Naive thymus-derived CD8-positive, alpha-beta T cell (primary cell): ENCODE data around the gene SLC2A6. TPM values are rescaled to one million over a fixed set of nuclear protein-coding genes. Genes with fewer than 3 reads are reported as not detected.
A peak's percentile ranks its signal among the peaks of the same experiment; 100 is the strongest.

Source experiments
- ATAC-seq, 2 donors: fragments of 150-1000 bp; cut with Tn5 transposase in 1 of 2; sonication (Bioruptor Pico), chemical (Tn5 transposase) in 1 of 2; 1 replicate in 1 of 2; 2 replicates in 1 of 2; pipeline ENCODE4 v1.10.0; 2021; ENCODE audit warnings: mild to moderate bottlenecking in 2 of 2, moderate library complexity in 2 of 2
- POLR2A ChIA-PET: fragments of 350-600 bp; sonication (Branson Sonifier 250); formaldehyde crosslinking; loops from one replicate; lab custom pipeline; 2021; ENCODE audit warnings: antibody characterized with exemption; lab: Charles Lee
- DNase-seq, 10 donors: peaks; one replicate each; pipeline versions ENCODE4 v3.0.0 to v3.0.0-alpha.2; 2020 to 2022
- H3K27ac Mint-ChIP-seq, 10 donors: one replicate each; pipeline ENCODE4 v1.8.0; 2020 to 2022; ENCODE audit warnings: mild to moderate bottlenecking in 10 of 10, mixed read lengths in 10 of 10, moderate library complexity in 4 of 10, inconsistent platforms in 1 of 10
- H3K27me3 Mint-ChIP-seq, 5 donors: one replicate each; pipeline ENCODE4 v1.8.0; 2021 to 2022; ENCODE audit warnings: mixed read lengths in 5 of 5
- H3K36me3 Mint-ChIP-seq, 3 donors: one replicate each; pipeline ENCODE4 v1.8.0; 2020 to 2022; ENCODE audit warnings: mixed read lengths in 3 of 3, mild to moderate bottlenecking in 2 of 3, inconsistent platforms in 1 of 3
- H3K4me1 Mint-ChIP-seq, 4 donors: one replicate each; pipeline ENCODE4 v1.8.0; 2021 to 2022; ENCODE audit warnings: mixed read lengths in 4 of 4
- H3K4me3 Mint-ChIP-seq, 10 donors: one replicate each; pipeline ENCODE4 v1.8.0; 2020 to 2022; ENCODE audit warnings: mild to moderate bottlenecking in 10 of 10, mixed read lengths in 10 of 10, moderate library complexity in 6 of 10, inconsistent platforms in 1 of 10
- H3K9me3 Mint-ChIP-seq, 9 donors: one replicate each; pipeline ENCODE4 v1.8.0; 2020 to 2022; ENCODE audit warnings: mixed read lengths in 9 of 9, mild to moderate bottlenecking in 3 of 9, inconsistent platforms in 1 of 9, moderate library complexity in 1 of 9
- polyA plus RNA-seq, 3 donors: library from polyadenylated mRNA; unstranded; fragments of 300-500 nt; fragmentation: Illumina TruSeq; gene quantifications; one replicate each; pipeline ENCODE4 v1.2.3, GENCODE V29; 2021
- total RNA-seq, 8 experiments: library from RNA in 2 of 8; stranded (reverse) in 2 of 8; gene quantifications; one replicate each; pipeline ENCODE4 v1.2.3 and lab custom pipeline; 2021 to 2026

Gene SLC2A6
- total and polyA plus RNA-seq, 5 experiments from 2014 or later: 4.0 to 8.7 (median 6.0) TPM

- no peak for ATAC-seq
- Mint-ChIP-seq H3K27ac (no peak overlapping the region), H3K4me1 (no peaks in the 10 kb centered on the region), H3K9me3 (no peaks in the 10 kb centered on the region), H3K36me3 (no peaks in the 10 kb centered on the region), H3K4me3 (no peak overlapping the region), H3K27me3 (peaks cover 0 to 2% (median 0%) of the 10 kb centered on the region in 5 donors)
- peak in 1 of 10 donors; percentile 51 for DNase-seq
- POLR2A ChIA-PET: interaction anchor here (0.9 kb wide), 1 partner anchor 17 kb away, joined by 8 read pairs; no protein-coding TSS in a partner anchor
Observed at GRCh38 chr9:133492061-133493021, 13.4 kb upstream of the SLC2A6 start.

DNA sequence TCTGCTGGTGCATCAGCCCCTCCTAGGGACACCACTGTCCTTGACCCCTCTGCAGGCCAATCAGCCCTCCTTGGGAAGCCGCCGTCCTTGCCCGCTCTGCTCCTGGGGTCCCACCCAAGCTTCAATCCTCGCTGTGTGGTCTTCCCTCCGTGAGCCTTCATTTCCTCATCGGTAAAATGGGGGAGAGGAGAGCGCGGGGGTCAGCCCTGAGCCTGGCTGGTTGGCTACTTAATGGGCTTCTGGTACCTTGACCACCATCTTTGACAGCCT lies 12.7 kb upstream of the SLC2A6 start:
- no peak for DNase-seq
- no peak for ATAC-seq
- no peak overlapping the region for H3K27ac Mint-ChIP-seq
- H3K9me3 Mint-ChIP-seq: no peaks in the 10 kb centered on the region
- peaks cover 0 to under 1% (median 0%) of the 10 kb centered on the region in 4 donors for H3K4me1 Mint-ChIP-seq
- no peak overlapping the region for H3K4me3 Mint-ChIP-seq
- peaks cover 0 to 2% (median 0%) of the 10 kb centered on the region in 5 donors for H3K27me3 Mint-ChIP-seq
- POLR2A ChIA-PET: interaction anchor here (0.9 kb wide), 1 partner anchor 18 kb away, joined by 8 read pairs; no protein-coding TSS in a partner anchor
- no peaks in the 10 kb centered on the region for H3K36me3 Mint-ChIP-seq

DNA sequence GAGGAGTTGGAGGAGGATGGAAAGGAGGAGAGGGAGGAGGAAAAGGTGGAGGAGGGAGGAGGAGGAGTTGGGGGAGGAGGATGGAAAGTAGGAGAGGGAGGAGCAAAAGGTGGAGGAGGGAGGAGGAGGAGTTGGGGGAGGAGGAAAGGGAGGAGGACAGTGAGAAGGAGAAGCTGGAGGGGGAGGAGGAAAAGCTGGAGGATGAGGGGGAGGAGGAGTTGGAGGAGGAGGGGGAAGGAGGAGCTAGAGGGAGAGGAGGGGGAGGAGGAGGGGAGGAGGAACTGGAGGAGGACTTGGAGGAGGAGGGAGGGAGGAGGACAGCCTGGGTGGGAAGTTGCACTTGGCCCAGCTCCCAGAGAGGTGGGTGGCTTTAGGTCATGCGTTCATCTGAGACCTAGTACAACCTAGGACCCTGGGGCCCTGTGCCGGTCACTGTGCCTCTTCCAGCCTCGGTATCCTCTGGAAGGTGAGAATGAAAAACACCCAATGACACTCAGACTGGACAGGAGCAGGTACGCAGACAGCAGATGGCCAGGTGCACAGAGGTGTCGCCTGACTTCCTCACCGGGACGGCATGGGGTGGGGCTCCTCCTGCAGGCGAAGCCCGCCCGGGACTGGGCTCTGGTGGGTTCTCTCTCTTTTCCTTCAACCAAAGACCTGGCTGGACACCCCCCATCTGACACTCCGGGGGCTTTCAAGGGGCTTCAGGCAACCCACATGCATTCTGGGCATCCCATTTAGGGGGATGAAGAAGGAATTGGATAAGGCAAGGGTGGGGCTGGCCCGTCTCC lies 12.2 kb upstream of the SLC2A6 start:
- Mint-ChIP-seq H3K4me3 (no peak overlapping the region), H3K27ac (no peak overlapping the region), H3K36me3 (no peaks in the 10 kb centered on the region), H3K4me1 (peaks cover 2 to 6% (median 4%) of the 10 kb centered on the region in 4 donors), H3K27me3 (peaks cover 0 to 2% (median 0%) of the 10 kb centered on the region in 5 donors), H3K9me3 (no peaks in the 10 kb centered on the region)
- no peak for ATAC-seq
- DNase-seq: no peak
- POLR2A ChIA-PET: interaction anchor here (0.7 to 0.9 kb wide), 2 partner anchors 18 to 358 kb away, joined by 4 to 8 read pairs; no protein-coding TSS in a partner anchor

DNA sequence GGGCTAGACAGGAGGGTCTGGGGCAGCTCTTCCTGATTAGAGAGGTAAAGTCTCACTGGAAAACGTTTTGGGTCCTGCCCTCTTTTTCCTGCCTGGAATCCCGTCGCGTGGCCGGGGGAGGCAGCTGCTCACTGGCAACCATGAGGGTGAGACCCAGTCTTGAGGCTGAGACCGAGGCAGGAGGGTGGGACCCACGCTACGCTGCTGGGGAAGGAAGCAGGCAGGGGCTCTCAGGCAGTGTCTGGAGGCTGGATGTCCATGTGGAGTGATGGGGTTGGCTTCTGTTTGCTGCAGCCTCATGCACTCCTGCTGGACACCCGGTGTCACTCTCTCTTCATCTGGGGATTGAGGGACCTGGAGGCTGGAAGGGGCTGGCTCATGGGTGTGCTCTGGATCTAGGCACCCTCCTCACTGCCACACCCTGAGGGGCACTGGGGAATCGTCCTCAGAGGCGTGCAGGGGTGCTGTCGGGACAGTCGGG lies 11.3 kb upstream of the SLC2A6 start:
- no peak for ATAC-seq
- POLR2A ChIA-PET: no interaction called here
- DNase-seq: peak in 1 of 10 donors; percentile 60
- H3K36me3 Mint-ChIP-seq: no peaks in the 10 kb centered on the region
- peaks cover 0 to 2% (median 0%) of the 10 kb centered on the region in 5 donors for H3K27me3 Mint-ChIP-seq
- H3K4me3 Mint-ChIP-seq: no peak overlapping the region
- H3K27ac Mint-ChIP-seq: peak overlapping the region in 1 of 10 donors; percentile 71
- H3K9me3 Mint-ChIP-seq: no peaks in the 10 kb centered on the region
- H3K4me1 Mint-ChIP-seq: peaks cover 2 to 8% (median 6%) of the 10 kb centered on the region in 4 donors

DNA sequence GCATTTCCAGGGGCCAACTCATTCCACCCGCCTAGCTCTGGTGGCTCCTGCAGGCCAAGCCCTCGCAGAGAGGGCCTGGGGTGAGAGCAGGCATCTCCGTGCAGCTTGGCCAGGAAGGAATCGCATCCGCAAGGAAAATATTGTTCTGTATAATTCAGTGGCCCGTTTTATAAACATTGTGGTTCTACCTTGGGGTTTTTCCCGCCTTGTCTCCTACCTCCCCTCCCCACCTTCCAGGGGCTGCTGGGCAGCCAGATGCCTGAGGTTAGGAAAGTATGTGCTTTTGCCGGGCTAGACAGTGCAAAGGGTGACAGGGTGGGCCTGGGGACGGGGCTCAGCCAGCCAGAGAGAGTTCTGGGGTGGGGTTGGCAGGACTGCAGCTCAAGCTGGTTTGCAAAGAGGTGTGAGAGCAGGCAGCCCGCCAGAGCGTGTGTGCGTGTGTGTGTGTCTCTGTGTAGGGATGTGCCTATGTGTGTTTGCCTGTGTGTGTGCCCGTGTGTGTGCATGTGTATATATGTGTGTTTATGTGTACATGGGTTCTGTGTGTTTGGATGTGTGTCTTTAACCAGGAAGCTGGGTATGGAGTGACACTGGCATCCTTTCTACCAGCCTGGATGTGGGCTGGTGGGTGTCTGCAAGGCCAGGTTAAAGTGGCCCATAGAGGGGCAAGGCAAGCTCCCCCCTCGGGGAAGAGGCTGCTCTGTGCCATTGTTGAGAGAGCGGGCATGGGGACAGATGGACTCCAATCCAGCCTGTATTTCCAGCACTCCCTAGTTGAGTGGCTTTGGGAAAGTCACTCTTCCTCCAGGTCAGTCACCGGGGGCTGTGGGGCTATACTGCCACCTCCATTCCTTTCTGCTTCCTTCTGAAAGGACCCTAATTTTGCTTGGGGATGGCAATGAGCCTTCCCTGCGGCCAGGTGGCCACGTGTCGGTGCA lies 10.6 kb upstream of the SLC2A6 start:
- POLR2A ChIA-PET: no interaction called here

DNA sequence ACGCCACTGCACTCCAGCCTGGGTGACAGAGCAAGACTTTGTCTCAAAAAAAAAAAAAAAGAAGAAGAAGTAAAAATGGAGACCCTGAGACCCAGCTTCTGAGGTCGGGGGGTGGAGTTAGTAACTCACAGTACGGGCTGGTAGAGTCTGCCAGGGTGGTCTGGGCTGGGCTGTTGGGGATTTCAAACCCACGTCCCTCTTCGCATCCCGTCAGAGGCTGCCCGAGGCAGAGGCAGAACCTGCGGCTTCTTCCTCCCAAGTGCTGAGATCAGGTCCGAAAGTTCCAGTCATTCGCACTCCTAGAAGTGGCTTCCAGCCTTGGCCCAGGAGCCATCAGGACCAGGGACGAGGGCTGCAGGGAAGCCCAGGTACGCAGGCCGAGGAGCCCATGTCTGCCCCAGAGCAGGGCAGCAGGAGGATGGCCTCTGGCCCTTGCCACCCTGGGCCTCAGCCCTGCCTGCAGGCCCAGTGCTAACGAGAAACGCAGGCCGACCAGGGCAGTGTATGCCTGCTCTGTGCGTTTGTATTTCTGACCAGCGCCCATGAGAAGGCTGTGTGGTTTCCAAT lies 9.9 kb upstream of the SLC2A6 start:
- POLR2A ChIA-PET: no interaction called here
- DNase-seq (no peak), ATAC-seq (no peak)
- H3K27me3 Mint-ChIP-seq: peaks cover 0 to 2% (median 0%) of the 10 kb centered on the region in 5 donors
- H3K4me3 Mint-ChIP-seq: no peak overlapping the region
- peaks cover 2 to 8% (median 6%) of the 10 kb centered on the region in 4 donors for H3K4me1 Mint-ChIP-seq
- H3K36me3 Mint-ChIP-seq: no peaks in the 10 kb centered on the region
- H3K27ac Mint-ChIP-seq: no peak overlapping the region
- H3K9me3 Mint-ChIP-seq: no peaks in the 10 kb centered on the region

More for the DNA sequence above, 10.6 kb upstream of the SLC2A6 start:
- ATAC-seq (no peak), DNase-seq (no peak)
- H3K4me3 Mint-ChIP-seq: no peak overlapping the region
- H3K27ac Mint-ChIP-seq: peak overlapping the region in 3 of 10 donors; percentile 52 to 71 (median 59)
- no peaks in the 10 kb centered on the region for H3K9me3 Mint-ChIP-seq
- peaks cover 0 to 2% (median 0%) of the 10 kb centered on the region in 5 donors for H3K27me3 Mint-ChIP-seq
- no peaks in the 10 kb centered on the region for H3K36me3 Mint-ChIP-seq
- peaks cover 2 to 8% (median 6%) of the 10 kb centered on the region in 4 donors for H3K4me1 Mint-ChIP-seq

- H3K36me3 Mint-ChIP-seq: no peaks in the 10 kb centered on the region
- peaks cover 0 to 2% (median 0%) of the 10 kb centered on the region in 5 donors for H3K27me3 Mint-ChIP-seq
- H3K4me1 Mint-ChIP-seq: peaks cover 2 to 8% (median 6%) of the 10 kb centered on the region in 4 donors
- no peak overlapping the region for H3K27ac Mint-ChIP-seq
- DNase-seq (no peak), ATAC-seq (no peak)
- no peak overlapping the region for H3K4me3 Mint-ChIP-seq
- H3K9me3 Mint-ChIP-seq: no peaks in the 10 kb centered on the region
- POLR2A ChIA-PET: interaction anchor here (0.9 kb wide), 1 partner anchor 22 kb away, joined by 3 read pairs; no protein-coding TSS in a partner anchor
Observed at GRCh38 chr9:133487331-133487725, 8.4 kb upstream of the SLC2A6 start.

- ATAC-seq: peak; percentile 52 to 56
- POLR2A ChIA-PET: interaction anchor here (1.5 kb wide), 1 partner anchor 23 kb away, joined by 3 read pairs; no protein-coding TSS in a partner anchor
- H3K9me3 Mint-ChIP-seq: no peaks in the 10 kb centered on the region
- H3K36me3 Mint-ChIP-seq: no peaks in the 10 kb centered on the region
- H3K27ac Mint-ChIP-seq: peak overlapping the region in 6 of 10 donors; percentile 37 to 86 (median 70)
- DNase-seq: peak in 2 of 10 donors; percentile 14 to 59
- peaks cover 0 to 2% (median 0%) of the 10 kb centered on the region in 5 donors for H3K27me3 Mint-ChIP-seq
- H3K4me1 Mint-ChIP-seq: peaks cover 2 to 8% (median 6%) of the 10 kb centered on the region in 4 donors
- H3K4me3 Mint-ChIP-seq: peak overlapping the region in 8 of 10 donors; percentile 33 to 69 (median 54)
Observed at GRCh38 chr9:133485531-133486260, 6.8 kb upstream of the SLC2A6 start.

GRCh38 chr9:133484671-133485437 lies 6.0 kb upstream of the SLC2A6 start:
- DNase-seq (peak in 1 of 10 donors; percentile 57), ATAC-seq (no peak)
- Mint-ChIP-seq H3K4me1 (peaks cover 4 to 12% (median 7%) of the 10 kb centered on the region in 4 donors), H3K4me3 (no peak overlapping the region), H3K27ac (no peak overlapping the region), H3K36me3 (no peaks in the 10 kb centered on the region), H3K9me3 (no peaks in the 10 kb centered on the region), H3K27me3 (no peaks in the 10 kb centered on the region)
- POLR2A ChIA-PET: interaction anchor here (0.6 kb wide), 1 partner anchor 104 kb away, joined by 4 read pairs; no protein-coding TSS in a partner anchor

DNA sequence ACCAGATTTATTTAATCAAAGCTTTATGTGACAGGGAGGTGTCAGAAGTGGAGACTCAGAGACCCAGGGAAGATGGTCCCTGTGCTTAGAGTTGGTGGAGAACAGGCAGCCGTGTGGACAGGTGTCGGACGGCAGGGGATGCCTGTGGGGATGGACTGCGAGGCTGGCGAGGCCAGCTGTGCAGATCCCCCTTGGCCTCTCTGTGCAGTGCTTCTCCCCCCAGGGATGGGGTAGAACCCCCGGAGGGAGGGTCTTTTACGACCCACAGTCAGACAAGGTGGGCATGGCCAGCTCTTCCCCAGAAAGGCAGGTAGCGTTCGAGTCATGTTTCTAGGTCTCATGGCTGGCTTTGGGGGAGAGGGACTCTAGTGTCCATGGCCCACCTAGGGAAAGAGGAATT lies 4.7 kb upstream of the SLC2A6 start:
- no peaks in the 10 kb centered on the region for H3K36me3 Mint-ChIP-seq
- H3K4me3 Mint-ChIP-seq: no peak overlapping the region
- no peak for ATAC-seq

More for the DNA sequence above, 4.7 kb upstream of the SLC2A6 start:
- POLR2A ChIA-PET: no interaction called here
- DNase-seq: no peak
- Mint-ChIP-seq H3K27ac (no peak overlapping the region), H3K9me3 (no peaks in the 10 kb centered on the region), H3K4me1 (peaks cover 7 to 20% (median 14%) of the 10 kb centered on the region in 4 donors), H3K27me3 (no peaks in the 10 kb centered on the region)
